BJ (cell line): ENCODE results near the gene STON1. TPM values are rescaled to one million over a fixed set of nuclear protein-coding genes. Genes with fewer than 3 reads are reported as not detected.

Experiments
- CTCF ChIA-PET: fragments of 350-600 bp; formaldehyde crosslinking; extraction: SDS; loops from one replicate; lab custom pipeline; 2021; ENCODE audit warnings: antibody characterized with exemption, inconsistent platforms; lab: Yijun Ruan, JAX
- POLR2A ChIA-PET: fragments of 300-600 bp; sonication (Branson Sonifier 250); formaldehyde crosslinking; extraction: SDS; loops from one replicate; lab custom pipeline; 2021; ENCODE audit warnings: antibody characterized with exemption; lab: Charles Lee
- DNase-seq: peaks from one replicate; pipeline ENCODE4 v3.0.0-alpha.2; 2011; ENCODE audit warnings: low read depth
- H3K27me3 ChIP-seq: 2 replicates; pipeline ENCODE4 v1.6.0; 2011; ENCODE audit warnings: low read length; ENCODE audit not compliant: control insufficient read depth, insufficient read depth
- H3K36me3 ChIP-seq: 2 replicates; pipeline ENCODE4 v1.5.1; 2011; ENCODE audit warnings: low read length; ENCODE audit not compliant: control insufficient read depth, insufficient read depth
- H3K4me3 ChIP-seq: 2 replicates; pipeline ENCODE4 v1.5.1; 2011; ENCODE audit warnings: low read depth, mild to moderate bottlenecking, control low read depth, low read length
- polyA plus RNA-seq: library from polyadenylated mRNA; depleted of rRNA; stranded (reverse); fragments of >200 nt; gene quantifications from 2 replicates; pipeline ENCODE4 v1.2.3, GENCODE V29; 2011
- TF ChIP-seq, protein P1 (sequence below): IDR thresholded peaks from 2 replicates; pipeline ENCODE4 v1.5.1; 2011; ENCODE audit warnings: low read depth, mild to moderate bottlenecking, control low read depth, inconsistent platforms, low read length, moderate library complexity; ENCODE audit not compliant: insufficient read depth

The STON1 gene
- polyA plus RNA-seq, 1 experiment, result 4.0 TPM

DNA sequence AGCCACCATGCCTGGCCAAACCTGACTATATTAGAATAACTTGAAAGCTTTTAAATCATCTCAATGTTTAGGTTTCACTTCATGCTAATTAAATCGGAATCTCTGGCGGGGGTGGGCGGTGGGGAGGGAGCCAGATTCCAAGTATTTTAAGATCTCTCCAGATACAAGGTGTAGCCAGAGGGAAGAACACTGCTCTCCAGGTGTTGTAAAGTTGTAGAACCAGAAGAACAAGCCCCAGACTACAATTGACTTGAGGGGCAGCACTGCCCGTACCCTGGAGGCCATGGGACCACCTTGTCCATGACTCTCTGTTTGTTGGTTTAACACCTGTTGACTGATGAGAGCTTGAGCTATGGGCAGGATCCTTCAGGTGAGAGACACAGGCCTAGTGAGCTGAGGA, 54.6 kb downstream of the STON1 start:
- H3K36me3 ChIP-seq, result no peaks in the 10 kb centered on the region
- H3K27me3 ChIP-seq, result no peaks in the 10 kb centered on the region
- CTCF ChIA-PET, result interaction anchor here (1.3 kb wide), 1 partner anchor 12 kb away, joined by 3 read pairs; no protein-coding TSS in a partner anchor
- no peak overlapping the region for H3K4me3 ChIP-seq
- TF ChIP-seq, protein P1, sequence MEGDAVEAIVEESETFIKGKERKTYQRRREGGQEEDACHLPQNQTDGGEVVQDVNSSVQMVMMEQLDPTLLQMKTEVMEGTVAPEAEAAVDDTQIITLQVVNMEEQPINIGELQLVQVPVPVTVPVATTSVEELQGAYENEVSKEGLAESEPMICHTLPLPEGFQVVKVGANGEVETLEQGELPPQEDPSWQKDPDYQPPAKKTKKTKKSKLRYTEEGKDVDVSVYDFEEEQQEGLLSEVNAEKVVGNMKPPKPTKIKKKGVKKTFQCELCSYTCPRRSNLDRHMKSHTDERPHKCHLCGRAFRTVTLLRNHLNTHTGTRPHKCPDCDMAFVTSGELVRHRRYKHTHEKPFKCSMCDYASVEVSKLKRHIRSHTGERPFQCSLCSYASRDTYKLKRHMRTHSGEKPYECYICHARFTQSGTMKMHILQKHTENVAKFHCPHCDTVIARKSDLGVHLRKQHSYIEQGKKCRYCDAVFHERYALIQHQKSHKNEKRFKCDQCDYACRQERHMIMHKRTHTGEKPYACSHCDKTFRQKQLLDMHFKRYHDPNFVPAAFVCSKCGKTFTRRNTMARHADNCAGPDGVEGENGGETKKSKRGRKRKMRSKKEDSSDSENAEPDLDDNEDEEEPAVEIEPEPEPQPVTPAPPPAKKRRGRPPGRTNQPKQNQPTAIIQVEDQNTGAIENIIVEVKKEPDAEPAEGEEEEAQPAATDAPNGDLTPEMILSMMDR, result no peak
- POLR2A ChIA-PET, result no interaction called here
- DNase-seq, result no peak

DNA sequence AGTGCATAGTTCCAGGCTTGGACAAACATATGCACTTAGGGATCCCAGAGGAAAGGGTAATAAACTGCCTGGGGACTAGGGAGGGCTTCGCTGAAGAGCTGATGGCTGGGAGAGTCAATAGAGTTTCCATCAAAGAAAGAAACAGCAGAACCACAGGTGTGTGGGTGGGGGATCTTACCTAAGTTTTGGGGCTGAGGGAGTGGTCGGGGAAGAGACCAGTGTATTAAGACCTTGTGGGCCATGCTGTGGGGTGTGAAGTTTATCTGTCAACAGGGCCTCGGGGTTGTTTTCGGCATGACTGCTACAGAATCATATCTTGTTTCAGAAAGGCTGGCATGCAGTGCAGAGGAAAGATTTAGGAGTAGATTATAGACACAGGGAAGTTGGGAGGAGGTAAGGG, 56.5 kb downstream of the STON1 start:
- POLR2A ChIA-PET, result no interaction called here
- Histone ChIP-seq H3K36me3 (no peaks in the 10 kb centered on the region), H3K27me3 (no peaks in the 10 kb centered on the region), H3K4me3 (no peak overlapping the region)
- CTCF ChIA-PET, result no interaction called here
- no peak for DNase-seq
- TF ChIP-seq, protein P1, result no peak

- DNase-seq, result no peak
- no peak overlapping the region for H3K4me3 ChIP-seq
- TF ChIP-seq, protein P1, result no peak
- CTCF ChIA-PET, result interaction anchor here (0.7 to 2.8 kb wide), 6 partner anchors 16 to 139 kb away, joined by 3 to 15 read pairs (median 4); no protein-coding TSS in a partner anchor
- POLR2A ChIA-PET, result no interaction called here
- no peaks in the 10 kb centered on the region for H3K27me3 ChIP-seq
- no peaks in the 10 kb centered on the region for H3K36me3 ChIP-seq
Observed at GRCh38 chr2:48587560-48587959, 57.6 kb downstream of the STON1 start.

DNA sequence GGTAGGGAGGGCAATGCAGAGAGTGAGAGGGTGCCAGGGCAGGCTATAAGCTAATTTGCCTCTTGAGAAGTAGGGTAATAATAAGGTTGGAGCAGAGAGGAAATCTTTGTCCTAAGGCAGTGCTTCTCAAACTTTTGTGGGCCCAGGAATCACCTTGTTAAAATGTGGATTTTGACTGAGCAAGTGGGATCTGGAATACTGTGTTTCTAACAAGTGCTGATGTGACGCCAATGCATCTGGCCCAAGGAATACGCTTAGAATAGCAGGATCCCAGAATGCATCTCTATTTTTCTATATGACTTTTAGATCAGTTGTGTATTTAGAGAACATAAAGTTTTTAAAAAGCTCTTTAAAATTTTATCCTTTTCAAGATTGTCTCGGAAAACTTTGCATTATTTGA, 58.0 kb downstream of the STON1 start:
- CTCF ChIA-PET, result interaction anchor here (0.7 to 2.8 kb wide), 14 partner anchors 12 to 140 kb away, joined by 3 to 15 read pairs (median 4); no protein-coding TSS in a partner anchor
- POLR2A ChIA-PET, result no interaction called here
- Histone ChIP-seq H3K36me3 (no peaks in the 10 kb centered on the region), H3K4me3 (no peak overlapping the region), H3K27me3 (no peaks in the 10 kb centered on the region)
- DNase-seq, result no peak
- TF ChIP-seq, protein P1, result no peak

GRCh38 chr2:48588745-48589144, 58.8 kb downstream of the STON1 start:
- ChIA-PET POLR2A (no interaction called here), CTCF (interaction anchor here (0.5 to 2.8 kb wide), 16 partner anchors 11 to 1905 kb away, joined by 3 to 15 read pairs (median 4); no protein-coding TSS in a partner anchor)
- Histone ChIP-seq H3K36me3 (no peaks in the 10 kb centered on the region), H3K4me3 (no peak overlapping the region), H3K27me3 (no peaks in the 10 kb centered on the region)
- no peak for DNase-seq
- TF ChIP-seq, protein P1, result no peak
